ENCODE data around the gene EDDM13. TPM values are rescaled to one million over a fixed set of nuclear protein-coding genes. Genes with fewer than 3 reads are reported as not detected.

Gene EDDM13
- total and polyA plus RNA-seq, 2 of the 13 experiments (the other 11 are each of a cell fraction or from before 2014, with no cell fraction given), result not detected

- TF ChIP-seq ZNF362 (CRISPR knock-in tag; IDR thresholded peaks at IDR 0.05; ENCODE audit: borderline replicate concordance) (no peak), ARID2 (CRISPR knock-in tag; IDR thresholded peaks at IDR 0.05; ENCODE audit: borderline replicate concordance) (no peak), SNAI1 (CRISPR knock-in tag; IDR thresholded peaks at IDR 0.05; ENCODE audit: borderline replicate concordance) (no peak), PHF5A (CRISPR knock-in tag; IDR thresholded peaks at IDR 0.05; ENCODE audit: low read depth, unreplicated experiment) (no peak), ZNF275 (CRISPR knock-in tag; IDR thresholded peaks at IDR 0.05; ENCODE audit: borderline replicate concordance) (no peak), ZBTB20 (CRISPR knock-in tag; IDR thresholded peaks at IDR 0.05; ENCODE audit: borderline replicate concordance, low read depth) (no peak), SETDB1 (CRISPR knock-in tag; IDR thresholded peaks at IDR 0.05; ENCODE audit: borderline replicate concordance) (no peak), NRL (CRISPR knock-in tag; IDR thresholded peaks at IDR 0.05; ENCODE audit: borderline replicate concordance) (no peak), ZNF33A (CRISPR knock-in tag; IDR thresholded peaks at IDR 0.05; ENCODE audit: borderline replicate concordance) (no peak), CERS6 (CRISPR knock-in tag; IDR thresholded peaks at IDR 0.05) (no peak), ZSCAN12 (CRISPR knock-in tag; IDR thresholded peaks at IDR 0.05) (no peak), ZUFSP (CRISPR knock-in tag; IDR thresholded peaks at IDR 0.05; ENCODE audit: borderline replicate concordance) (no peak), ATRX (CRISPR knock-in tag; IDR thresholded peaks at IDR 0.05; ENCODE audit: borderline replicate concordance) (no peak), ZHX2 (IDR thresholded peaks at IDR 0.05; ENCODE audit: low read depth) (peak; percentile 26; the same call in 1 of the 2 replicates), ZHX2 (CRISPR knock-in tag; IDR thresholded peaks at IDR 0.05; ENCODE audit: borderline replicate concordance) (no peak), TSC22D2 (CRISPR knock-in tag; IDR thresholded peaks at IDR 0.05; ENCODE audit: borderline replicate concordance) (no peak), ZNF33B (CRISPR knock-in tag; IDR thresholded peaks at IDR 0.05) (no peak)
These were observed 42.0 kb downstream of the EDDM13 start, which contains the start of gene ZSCAN5A (continued) for GRCh38 chr19:56314381-56315076.
